ENCODE measurements around the gene TMEM220. TPM values are rescaled to one million over a fixed set of nuclear protein-coding genes. Genes with fewer than 3 reads are reported as not detected.

The TMEM220 gene
- total RNA-seq: 0.57 and 0.84 TPM in 2 replicates

DNA sequence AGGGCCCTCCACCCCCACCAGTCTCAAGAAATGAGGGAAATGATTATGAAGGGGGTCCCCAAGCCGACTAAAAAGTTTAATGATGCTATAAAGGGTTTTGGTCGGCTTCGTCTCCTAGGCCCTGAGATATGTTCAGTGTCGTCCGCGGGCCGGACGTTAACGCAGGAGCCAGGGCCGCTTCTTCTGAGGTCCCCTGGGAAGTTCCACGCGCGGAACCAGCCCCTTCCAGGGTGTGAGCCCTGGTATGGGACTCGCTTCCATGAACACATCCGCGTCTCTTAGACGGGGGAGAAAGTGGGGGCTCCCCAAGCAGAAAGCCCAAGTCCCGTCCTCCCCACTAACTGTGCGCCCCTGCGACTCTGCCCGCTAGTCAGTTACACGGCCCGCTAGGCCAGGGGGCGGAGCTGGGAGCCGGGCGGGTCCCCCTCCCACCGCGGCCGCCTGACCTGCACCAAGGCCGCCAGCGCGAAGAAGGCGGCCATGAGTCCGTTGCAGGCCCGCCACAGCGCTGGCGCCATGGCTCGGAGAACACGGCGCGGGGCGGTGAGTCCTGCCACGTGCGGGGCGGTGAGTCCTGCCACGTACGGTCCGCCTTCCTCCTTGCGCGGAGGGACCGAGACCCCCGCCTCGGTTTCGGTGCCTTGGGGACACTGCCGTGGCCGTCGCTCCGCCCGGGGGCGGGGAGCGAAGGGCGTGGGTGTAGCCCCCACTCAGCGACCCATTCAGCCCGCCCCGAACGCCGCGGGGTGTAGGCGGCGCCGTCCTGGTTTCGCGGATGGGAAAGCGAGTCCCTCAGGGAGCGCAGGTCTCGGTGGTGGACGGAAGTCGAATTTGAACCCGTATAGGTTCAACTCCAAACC lies at the start of gene TMEM220:
Gene TMEM220 (minus strand): TSS at position 690 of the 860 bp plus-strand sequence. CDS start 172 bp downstream, at position 518.
- intact Hi-C loops (cut with micrococcal nuclease): loop anchor here (2.0 kb wide), 1 partner anchor 33 kb away; the partner anchor contains the start of genes ADPRM and SCO1

DNA sequence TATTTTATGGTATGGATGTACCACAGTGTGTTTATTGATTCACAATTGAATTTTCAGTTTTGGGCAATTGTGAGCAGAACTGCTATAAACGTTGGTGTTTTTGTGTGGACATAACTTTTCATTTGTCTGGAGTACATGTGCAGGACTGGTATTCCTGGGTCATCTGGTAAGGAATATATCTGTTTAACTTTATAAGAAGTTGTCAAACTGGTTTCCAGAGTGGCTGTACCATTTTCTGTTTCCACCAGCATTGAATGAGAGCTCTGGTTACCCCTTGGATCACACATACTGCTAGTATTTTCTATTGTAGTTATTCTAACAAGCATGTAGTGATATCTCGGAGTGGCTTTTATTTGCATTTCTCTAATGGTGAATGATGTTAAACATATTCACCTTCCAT lies 49.8 kb upstream of the TMEM220 start:
- intact Hi-C loops (cut with micrococcal nuclease): no loop called here

DNA sequence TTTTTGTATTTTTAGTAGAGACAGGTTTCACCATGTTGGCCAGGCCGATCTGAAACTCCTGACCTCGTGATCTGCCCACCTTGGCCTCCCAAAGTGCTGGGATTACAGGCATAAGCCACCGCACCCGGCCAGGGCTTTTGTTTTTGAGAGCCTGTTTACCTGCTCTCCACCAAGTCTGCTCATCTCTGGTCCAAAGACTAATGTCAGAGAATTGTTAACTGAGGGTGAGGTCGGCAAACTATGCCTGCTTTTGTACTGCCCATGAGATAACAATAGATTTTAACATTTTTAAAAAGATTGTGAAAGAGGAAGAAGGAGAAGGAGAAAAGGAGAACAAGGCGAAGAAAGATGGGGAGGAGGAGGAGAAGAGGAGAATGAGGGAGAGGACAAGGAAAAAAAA lies 48.1 kb upstream of the TMEM220 start:
- intact Hi-C loops (cut with micrococcal nuclease): no loop called here

DNA sequence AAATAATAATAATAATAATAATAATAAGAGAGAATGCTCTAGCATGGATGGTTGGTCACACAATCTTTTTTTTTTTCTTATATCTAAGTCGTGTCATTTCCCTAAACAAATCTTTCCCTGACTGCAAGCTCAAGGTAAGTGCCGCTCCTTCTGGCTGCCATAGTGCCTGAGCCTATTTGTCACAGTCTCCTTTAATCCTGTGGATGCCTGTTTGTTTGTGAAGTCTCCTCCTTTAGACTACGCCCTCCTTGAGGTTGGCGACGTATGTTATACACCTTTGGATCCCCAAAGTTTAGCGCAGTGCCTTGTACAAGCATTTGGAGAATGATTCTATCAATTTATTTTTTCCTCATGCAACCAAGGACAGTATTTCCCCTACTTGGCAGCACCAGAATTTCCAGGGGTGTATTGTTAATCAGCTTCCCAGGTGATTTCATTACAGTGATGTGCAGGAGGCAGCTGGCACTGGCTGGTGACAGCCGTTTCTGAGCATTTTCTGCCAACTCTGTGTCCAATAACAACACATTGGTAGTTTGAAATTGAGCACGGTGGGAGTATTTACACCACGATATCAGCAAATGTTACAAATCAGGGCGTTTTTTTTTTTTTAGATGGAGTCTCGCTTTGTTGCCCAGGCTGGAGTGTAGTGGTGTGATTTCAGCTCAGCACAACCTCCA lies 47.4 kb upstream of the TMEM220 start:
- intact Hi-C loops (cut with micrococcal nuclease): no loop called here

DNA sequence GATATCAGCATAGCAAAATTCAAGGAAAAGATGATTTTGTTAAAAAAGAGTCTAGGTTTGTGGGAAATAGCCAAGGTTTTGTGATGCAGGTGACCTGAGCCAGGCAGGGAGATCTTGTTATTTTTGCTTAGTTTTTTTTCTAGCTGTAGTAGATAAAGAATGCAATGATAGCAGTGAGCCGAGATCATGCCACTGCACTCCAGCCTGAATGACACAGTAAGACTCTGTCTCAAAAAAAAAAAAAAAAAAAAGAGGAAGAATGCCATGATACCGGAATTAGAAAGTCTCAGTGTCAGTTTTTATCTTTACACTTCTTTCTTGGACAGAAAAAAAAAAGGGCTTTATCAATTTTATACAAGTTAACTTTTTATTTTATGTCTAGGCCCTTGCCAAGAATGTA lies 46.6 kb upstream of the TMEM220 start:
- intact Hi-C loops (cut with micrococcal nuclease): no loop called here

DNA sequence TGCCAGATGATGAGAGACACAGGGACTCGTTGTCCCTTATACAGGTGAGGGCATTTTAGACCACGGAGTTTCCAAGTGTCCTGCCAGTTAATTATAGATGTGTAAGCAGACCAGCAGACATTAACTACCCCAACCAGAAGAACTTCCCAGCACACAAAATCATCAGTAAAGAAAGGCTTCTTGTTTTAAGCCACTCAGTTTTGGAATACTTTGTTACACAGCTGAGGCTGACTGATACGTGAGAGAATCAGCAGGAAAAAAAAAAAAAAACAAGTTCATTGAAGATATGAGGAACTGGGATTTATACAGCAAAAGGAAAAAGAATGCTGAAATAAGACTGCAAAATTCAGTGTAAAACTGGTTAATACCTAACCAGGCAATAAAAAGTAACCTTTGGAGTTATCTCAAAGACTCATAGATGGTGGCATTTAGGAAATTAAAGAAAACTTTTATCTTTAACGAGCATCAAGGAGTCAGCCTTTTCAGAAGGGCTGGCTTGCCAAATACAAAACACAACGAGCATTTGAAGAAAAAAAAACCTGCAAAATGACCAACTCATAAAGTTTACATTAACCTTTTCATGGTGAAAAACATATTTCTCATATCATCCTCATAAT lies 46.0 kb upstream of the TMEM220 start:
- intact Hi-C loops (cut with micrococcal nuclease): no loop called here

DNA sequence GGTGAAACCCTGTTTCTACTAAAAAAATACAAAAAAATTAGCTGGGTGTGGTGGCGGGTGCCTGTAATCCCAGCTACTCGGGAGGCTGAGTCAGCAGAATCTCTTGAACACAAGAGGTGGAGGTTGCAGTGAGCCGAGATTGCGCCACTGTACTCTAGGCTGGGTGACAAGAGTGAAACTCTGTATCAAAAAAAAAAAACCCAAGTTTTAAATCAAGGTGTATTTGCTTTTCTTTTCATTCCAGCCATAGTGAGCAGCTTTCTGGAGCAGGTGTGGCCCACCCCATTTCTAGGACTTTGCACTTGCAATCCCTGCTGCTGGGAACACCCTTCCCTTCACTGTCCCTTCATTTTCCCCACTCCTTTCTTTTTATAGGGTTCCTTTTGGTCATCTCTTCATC lies 45.2 kb upstream of the TMEM220 start:
- intact Hi-C loops (cut with micrococcal nuclease): no loop called here

DNA sequence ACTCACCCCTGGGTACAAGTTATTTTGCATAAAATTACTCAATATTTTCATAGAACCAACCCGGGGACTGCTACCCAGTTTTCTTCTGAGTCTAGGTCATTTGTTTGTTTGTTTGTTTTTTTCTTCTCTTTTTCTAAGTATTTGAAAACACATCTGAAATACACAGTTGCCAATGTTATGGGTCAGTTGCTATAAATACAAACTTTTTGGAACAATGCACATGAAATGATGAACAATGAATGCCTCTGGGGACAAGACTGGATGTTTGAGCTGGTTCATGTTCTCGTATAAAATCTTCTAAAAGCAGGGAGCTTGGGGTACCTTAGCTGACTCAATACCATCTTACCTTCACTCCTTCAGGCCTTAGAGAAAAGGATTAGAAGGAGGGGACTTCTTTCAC lies 43.6 kb upstream of the TMEM220 start:
- intact Hi-C loops (cut with micrococcal nuclease): loop anchor here (5.0 kb wide), 1 partner anchor 74 kb away; no protein-coding TSS in a partner anchor

DNA sequence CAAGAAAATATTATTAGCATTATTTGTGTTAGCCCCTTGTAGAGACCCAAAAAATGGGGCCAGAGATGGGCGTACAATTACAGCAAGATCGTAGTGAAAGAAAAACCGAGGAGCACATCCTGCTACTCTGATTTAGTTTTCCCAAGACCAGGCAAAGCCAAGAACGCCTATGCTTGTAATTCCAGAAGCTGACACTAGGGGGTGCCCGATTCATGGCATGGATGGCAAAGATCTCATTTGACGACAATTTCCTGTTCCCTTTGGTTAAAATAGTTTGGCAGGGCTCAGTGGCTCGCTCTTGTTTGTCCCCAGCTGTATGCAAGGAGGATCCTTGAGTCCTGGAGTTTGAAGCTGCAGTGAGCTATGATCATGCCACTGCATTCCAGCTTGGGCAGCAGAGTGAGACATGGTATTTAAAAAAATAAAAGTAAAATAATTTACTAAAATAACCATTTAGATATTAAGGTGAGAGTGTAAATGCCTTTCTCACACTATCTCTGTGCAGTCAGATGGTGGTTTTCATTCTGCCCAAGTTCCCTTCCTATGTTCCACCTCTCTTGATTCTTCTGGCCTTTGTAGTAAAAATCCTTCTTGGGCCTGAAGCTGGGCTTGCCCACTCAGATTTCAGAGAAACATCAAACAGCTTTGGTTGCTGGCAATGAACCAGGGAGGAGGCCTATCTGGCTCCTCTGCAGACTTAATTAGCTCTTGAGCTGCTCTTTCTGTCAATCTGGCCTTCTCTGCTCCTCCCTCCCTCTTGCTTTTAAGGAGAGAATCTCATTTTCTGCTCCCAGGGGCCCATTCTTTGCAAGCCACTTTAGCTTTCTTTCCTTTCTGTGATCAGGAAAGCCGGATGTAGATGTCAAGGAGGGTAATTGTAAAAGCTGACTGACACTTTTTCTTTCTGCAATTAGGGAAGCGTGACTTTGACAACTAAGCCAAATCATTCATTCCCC lies 42.9 kb upstream of the TMEM220 start:
- intact Hi-C loops (cut with micrococcal nuclease): loop anchor here (5.0 kb wide), 1 partner anchor 75 kb away; no protein-coding TSS in a partner anchor

DNA sequence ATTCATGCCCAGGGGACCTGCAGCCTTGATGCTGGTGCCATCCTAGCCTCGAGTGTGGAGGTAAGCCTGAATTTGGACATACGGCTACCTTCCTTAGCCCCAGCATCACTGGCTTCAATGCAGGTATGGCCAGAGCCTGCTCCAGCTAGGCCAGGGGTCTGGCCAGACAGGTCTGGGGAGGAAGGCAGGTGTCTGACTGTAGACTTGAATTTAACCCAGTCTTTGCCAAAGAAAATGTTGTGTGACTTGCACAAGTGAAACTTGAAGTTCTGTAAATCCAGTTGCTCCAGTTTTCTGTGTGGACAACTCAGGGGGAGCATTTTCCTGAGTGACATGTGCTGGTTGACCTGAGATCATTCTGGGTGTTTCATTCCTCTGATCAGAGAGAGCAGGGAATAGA lies 41.3 kb upstream of the TMEM220 start:
- intact Hi-C loops (cut with micrococcal nuclease): loop anchor here (5.0 kb wide), 1 partner anchor 76 kb away; no protein-coding TSS in a partner anchor

DNA sequence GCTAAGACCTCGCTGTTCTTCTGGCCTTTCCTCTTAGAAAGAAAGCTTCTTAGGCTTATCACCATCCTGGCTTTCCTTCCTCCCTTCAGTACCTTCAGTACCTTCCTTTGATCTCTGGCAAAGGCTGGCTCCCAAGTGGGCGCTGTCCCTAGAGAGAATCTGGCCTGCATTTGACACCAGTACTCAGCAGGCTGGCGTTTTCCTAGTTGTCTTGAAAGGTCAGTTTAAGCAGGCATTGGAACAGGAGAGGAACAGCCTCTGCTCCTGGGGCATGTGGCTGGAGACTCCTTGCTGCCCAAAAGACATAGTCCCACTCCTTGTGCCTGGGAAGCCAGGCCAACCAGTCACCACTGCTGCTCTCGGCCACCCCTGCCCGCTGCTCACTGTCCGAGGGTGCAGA lies 40.0 kb upstream of the TMEM220 start:
- intact Hi-C loops (cut with micrococcal nuclease): loop anchor here (5.0 kb wide), 1 partner anchor 77 kb away; no protein-coding TSS in a partner anchor

DNA sequence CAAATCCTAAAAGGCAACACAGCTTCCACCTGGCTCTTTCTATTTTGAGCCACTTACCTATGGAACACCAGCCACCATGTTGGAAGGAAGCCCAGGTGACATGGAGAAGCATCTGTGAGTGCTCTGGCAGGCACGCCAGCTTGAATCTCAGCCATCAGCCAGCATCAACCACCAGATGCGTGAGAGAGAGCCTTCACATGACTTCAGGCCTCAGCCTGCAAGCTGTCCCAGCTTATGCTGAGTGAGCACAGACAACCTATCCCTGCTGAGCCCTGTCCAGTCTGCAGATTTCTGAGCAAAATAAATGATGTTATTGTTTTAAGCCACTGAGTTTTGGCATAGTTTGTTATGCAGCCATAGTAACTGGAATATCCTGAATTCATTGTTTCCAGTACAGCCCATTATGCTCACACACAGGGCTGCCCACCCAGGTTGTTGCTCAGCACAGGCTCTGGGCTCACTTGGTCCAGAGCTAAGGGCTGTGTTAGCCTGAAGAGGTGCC lies 39.0 kb upstream of the TMEM220 start:
- intact Hi-C loops (cut with micrococcal nuclease): no loop called here

DNA sequence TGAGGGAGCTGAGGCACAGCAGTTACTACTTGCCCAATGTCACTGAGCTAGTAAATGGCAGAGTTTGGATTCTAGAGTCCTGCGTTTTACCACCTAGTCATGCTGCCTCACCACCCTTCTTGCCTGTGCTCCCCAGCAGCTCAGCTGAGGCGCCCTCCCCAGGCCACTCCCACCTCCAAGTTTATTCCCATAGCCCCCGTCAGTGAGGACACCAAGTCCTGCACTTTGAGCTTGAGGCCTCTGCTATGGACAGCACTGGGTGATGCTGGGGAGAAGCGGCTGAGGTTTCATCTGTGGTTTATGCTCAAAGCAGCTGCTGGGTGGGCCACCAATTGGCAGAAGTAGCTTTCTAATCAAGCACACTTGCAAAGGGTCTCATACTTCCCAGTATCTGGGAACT lies 37.4 kb upstream of the TMEM220 start:
- intact Hi-C loops (cut with micrococcal nuclease): no loop called here

DNA sequence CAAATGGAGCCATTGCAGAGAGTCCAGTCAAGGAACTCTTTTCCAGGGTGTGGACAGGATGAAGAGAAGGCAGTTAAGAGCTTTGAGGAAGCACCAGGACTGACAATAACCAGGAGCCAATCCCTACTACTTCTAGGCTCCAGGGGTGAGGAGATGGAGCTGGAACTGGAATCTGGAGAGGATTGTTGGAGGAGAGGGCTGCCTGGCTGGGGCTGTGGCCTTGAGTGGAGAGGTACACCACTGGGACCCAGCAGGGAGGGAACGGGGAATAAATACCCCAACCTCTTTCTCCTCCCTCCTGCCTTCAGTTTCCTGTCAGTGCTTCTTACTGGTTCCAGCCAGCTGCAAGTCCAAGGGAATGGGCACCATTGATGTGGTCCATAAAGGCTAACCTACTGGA lies 32.2 kb upstream of the TMEM220 start:
- intact Hi-C loops (cut with micrococcal nuclease): no loop called here

DNA sequence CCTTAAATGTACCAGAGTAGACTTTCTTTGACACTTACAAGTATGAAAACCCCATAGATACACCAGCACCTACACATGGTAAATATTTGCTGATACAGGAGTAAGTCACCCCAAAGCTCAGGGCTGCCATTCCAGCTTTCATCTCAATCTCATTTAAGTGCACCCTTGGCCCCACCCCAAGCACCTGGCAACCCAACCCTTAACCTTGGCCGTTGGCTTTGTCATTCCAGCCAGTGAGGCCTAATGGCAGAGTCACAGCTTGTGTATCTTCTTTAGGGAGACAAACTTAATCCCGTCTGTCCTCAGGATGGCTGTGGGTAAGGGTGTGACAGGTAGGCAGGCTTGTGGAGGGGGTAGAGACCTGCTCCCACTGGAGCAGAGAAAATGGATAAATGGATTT lies 31.5 kb upstream of the TMEM220 start:
- intact Hi-C loops (cut with micrococcal nuclease): no loop called here

DNA sequence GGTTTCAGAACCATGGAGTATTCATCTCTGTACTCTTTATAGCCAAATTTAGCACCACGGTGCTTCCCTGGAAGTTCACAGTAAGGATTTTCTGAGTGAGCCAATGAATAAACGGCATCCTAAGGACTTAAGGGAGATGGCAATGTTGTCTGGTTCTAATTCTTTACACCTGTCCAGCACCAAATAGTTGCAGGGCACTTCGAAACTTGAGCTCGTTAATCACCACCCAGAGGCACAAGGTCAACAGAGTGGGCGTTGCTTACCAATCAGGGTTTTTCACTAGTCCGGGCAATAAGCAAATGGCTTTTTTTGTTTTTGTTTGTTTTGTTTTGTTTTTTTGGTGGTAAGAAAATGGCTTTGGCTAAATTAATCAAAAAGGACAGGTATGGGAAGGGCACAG lies 28.2 kb upstream of the TMEM220 start:
- intact Hi-C loops (cut with micrococcal nuclease): no loop called here

DNA sequence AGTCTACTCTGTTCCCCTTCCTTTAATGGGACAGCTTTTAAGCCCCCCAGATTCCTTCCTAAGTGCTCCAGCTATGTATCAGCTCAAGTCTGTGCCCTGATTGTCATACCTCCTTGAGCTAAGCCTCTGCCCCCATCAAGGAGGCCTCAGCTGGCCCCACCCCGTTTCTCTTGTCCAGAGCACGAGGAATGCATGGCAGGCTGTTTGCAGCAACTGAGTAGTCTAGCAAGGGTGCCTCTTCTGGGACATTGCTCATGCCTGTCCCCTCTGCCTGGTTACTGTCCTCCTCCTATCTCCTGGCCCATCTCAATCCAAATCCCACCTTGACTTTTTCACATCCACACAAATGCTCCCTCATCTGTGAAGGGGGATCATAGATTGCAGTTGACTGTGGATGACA lies 27.8 kb upstream of the TMEM220 start:
- intact Hi-C loops (cut with micrococcal nuclease): no loop called here

DNA sequence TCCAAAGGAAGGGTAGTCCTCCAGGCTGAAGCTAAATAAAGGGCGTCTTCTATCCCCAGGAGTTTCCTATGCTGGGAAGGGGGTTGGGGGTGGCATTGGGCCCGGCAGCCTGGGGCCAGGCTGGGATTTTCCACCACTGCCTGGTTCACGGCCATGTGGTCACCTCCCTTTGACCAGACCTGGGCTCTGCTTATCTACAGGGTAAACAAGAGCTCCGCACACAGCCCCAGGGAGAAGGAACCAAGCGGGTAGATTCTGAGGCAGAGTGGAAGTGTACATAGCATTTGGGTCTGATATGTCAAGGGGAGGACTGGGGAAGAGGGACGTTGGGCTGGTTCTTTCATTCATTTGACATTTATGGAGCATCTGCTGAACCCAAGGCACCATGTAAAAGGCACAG lies 27.2 kb upstream of the TMEM220 start:
- intact Hi-C loops (cut with micrococcal nuclease): no loop called here

DNA sequence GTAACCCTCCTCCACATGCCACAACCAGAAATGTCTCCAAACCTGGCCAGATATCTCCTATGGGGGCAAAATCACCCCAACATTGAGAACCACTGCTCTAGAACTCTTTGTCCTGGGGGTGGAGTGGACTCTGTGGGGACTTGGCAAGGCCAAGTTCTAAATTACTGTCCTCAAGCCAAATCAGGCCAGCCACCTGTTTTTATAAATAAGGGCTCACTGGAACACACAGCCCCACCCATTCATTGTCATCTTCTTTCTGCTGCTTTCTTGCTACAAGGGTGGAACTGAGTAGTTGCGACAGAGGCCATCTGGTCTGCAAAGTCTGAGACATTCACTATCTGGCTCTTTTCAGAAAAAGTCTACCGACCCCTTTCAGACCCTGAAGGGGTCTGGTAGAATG lies 26.8 kb upstream of the TMEM220 start:
- intact Hi-C loops (cut with micrococcal nuclease): no loop called here

DNA sequence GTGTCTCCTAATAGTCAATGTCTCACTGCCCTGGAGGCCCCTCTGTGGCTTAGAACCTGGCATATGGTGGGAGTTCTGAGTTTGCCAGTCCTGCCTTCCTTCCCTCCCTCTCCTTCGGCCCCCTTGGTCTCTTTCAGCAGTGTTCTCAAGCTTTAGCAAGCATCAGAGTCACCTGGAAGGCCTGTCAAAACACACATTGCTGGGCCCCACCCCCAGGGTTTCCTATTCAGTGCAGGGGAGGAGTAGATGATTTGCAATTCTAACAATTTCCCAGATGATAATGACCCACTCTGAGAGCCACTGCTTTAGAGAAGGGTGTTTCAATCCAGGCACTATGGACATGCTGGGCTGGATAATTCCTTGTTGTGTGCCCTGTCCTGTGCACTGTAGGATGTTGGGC lies 26.4 kb upstream of the TMEM220 start:
- intact Hi-C loops (cut with micrococcal nuclease): no loop called here

Measured in T-helper 2 cell treated with Interferon-gamma antibody and Interleukin-4, amounts not matched to agents 100 ng/mL and 5 ng/mL, for 36 hours (primary cell).